Prostate gland (tissue), 2 donors: ENCODE measurements around the gene NOS2. TPM values are rescaled to one million over a fixed set of nuclear protein-coding genes. Genes with fewer than 3 reads are reported as not detected.

Experiments used
- DNase-seq: peaks from one replicate; pipeline ENCODE4 v3.0.0-alpha.2; 2019; ENCODE audit warnings: low spot score
- H3K27ac ChIP-seq, 2 donors: fragments of 200-600 bp; sonication (generic); 2 replicates each; pipeline ENCODE4 v1.5.1; 2017 to 2019
- H3K27me3 ChIP-seq: fragments of 200-600 bp; sonication (generic); replicated peaks from 2 replicates; pipeline ENCODE4 v1.5.1; 2019; ENCODE audit not compliant: insufficient read depth
- H3K36me3 ChIP-seq, 2 donors: fragments of 200-600 bp; sonication (generic); 1 replicate in 1 of 2; 2 replicates in 1 of 2; pipeline versions ENCODE4 v1.5.1 to v1.8.1; 2017 to 2019
- H3K4me1 ChIP-seq: fragments of 200-600 bp; sonication (generic); replicated peaks from 2 replicates; pipeline ENCODE4 v1.5.1; 2019
- H3K4me3 ChIP-seq, 2 donors: fragments of 200-600 bp; sonication (generic); 2 replicates each; pipeline ENCODE4 v1.5.1; 2017 to 2019
- H3K9me3 ChIP-seq: fragments of 200-600 bp; sonication (generic); 2 replicates; pipeline ENCODE4 v1.5.1; 2017
- POLR2A ChIP-seq: fragments of 450-650 bp; IDR thresholded peaks from one replicate; pipeline ENCODE4 v1.6.1; 2016; ENCODE audit warnings: antibody characterized with exemption, mild to moderate bottlenecking
- POLR2AphosphoS5 ChIP-seq: sonication (generic); formaldehyde crosslinking; IDR thresholded peaks from one replicate; pipeline ENCODE4 v1.6.1; 2017; ENCODE audit warnings: antibody characterized with exemption
- WGBS: methylation state at CpG from one replicate; pipeline ENCODE4 v1.1.5; 2018; 5-methylcytosine and 5-hydroxymethylcytosine counted together
- intact Hi-C: fragments of 100-400 bp; cut with DNase I; formaldehyde crosslinking; loops from one replicate; pipeline ENCODE4 v1.14.2; 2022
- total RNA-seq, 2 donors: library from RNA; depleted of rRNA; stranded (reverse); fragments of >200 nt; gene quantifications; one replicate each; pipeline ENCODE4 v1.1.0, GENCODE V29; 2016
- TF ChIP-seq, protein P1 (sequence below), 4 experiments: fragments of 200-600 bp in 2 of 4; fragments of 450-650 bp in 2 of 4; sonication (generic) in 2 of 4; IDR thresholded peaks; 1 replicate in 3 of 4; 2 replicates in 1 of 4; pipeline ENCODE4 v1.5.1; 2016 to 2019; ENCODE audit warnings: antibody characterized with exemption in 4 of 4, mild to moderate bottlenecking in 2 of 4, moderate library complexity in 2 of 4

Gene NOS2
- total RNA-seq, 2 donors from 2014 or later = 0.55 to 1.4 TPM

DNA sequence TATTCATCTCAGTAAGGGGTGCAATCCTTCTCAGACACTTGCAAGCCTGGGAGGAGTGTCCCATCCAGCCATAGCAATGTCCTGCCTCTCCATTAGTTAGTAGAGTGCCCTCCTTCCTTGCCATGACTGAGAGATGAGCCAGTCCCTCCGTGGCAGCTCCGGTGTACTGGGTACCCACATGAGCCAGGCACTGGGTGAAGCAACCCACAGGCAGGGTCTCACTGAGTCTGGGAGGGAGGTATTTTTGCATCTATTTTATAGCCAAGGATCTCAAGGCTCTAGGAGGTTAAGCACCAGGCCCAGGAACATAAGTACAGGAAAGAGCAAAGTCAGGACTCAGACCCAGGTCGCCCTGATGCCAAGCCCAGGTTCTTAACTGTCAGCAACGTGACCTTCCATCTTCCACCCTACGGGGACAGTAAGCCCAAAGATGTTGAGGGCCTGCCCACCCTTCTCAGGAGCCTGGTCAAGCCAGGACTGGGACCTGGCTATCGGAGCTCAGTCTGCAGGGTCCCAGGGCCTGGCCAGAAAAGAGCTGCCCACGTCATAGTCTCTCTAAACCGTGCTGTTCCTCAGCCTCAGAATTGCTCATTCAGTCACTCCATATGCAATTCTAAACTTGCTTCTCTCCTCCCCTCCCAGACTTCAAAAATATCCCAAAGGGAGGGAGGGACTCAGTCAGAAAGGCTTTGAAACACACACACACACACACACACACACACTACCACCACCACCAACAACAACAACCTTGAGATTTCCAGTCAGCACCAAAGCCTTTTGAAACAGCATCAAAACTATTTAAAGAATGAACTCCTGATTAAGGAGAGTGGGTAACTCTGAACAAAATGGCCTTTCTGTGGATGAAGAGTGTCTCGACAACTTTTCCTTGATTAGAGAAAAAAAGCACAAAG is 16.6 kb downstream of the NOS2 start:
- H3K27ac ChIP-seq = no peak overlapping the region
- no peak for DNase-seq
- WGBS = 77% methylated on average over 9 of the region's 9 CpGs
- intact Hi-C loops = no loop called here
- TF ChIP-seq POLR2A = no peak
- TF ChIP-seq, protein P1, sequence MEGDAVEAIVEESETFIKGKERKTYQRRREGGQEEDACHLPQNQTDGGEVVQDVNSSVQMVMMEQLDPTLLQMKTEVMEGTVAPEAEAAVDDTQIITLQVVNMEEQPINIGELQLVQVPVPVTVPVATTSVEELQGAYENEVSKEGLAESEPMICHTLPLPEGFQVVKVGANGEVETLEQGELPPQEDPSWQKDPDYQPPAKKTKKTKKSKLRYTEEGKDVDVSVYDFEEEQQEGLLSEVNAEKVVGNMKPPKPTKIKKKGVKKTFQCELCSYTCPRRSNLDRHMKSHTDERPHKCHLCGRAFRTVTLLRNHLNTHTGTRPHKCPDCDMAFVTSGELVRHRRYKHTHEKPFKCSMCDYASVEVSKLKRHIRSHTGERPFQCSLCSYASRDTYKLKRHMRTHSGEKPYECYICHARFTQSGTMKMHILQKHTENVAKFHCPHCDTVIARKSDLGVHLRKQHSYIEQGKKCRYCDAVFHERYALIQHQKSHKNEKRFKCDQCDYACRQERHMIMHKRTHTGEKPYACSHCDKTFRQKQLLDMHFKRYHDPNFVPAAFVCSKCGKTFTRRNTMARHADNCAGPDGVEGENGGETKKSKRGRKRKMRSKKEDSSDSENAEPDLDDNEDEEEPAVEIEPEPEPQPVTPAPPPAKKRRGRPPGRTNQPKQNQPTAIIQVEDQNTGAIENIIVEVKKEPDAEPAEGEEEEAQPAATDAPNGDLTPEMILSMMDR (IDR thresholded peaks at IDR 0.05) = no peak
- TF ChIP-seq POLR2AphosphoS5 = no peak
- no peaks in the 10 kb centered on the region for H3K36me3 ChIP-seq
- H3K4me3 ChIP-seq = no peak overlapping the region
- no peaks in the 10 kb centered on the region for H3K4me1 ChIP-seq
- no peaks in the 10 kb centered on the region for H3K27me3 ChIP-seq
- no peaks in the 10 kb centered on the region for H3K9me3 ChIP-seq

DNA sequence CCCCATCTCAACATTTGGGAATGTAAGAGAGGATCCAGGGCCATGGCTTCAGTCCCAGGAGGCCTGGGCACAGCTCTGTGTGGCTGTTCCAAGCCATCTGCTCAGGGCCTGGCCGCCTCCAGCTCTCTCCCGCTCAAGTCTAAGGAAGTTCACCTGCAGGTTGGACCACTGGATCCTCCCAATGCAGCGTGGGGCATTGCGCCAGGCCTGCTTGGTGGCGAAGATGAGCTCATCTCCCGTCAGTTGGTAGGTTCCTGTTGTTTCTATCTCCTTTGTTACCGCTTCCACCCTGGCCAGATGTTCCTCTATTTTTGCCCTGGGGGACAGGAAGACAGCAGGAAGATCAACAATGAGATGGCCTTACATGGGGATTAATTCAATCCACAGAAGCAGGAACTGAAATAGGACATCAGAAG is 17.5 kb downstream of the NOS2 start:
- H3K9me3 ChIP-seq = no peaks in the 10 kb centered on the region
- no peaks in the 10 kb centered on the region for H3K27me3 ChIP-seq
- H3K4me3 ChIP-seq = no peak overlapping the region
- H3K27ac ChIP-seq = no peak overlapping the region
- TF ChIP-seq, protein P1 (IDR thresholded peaks at IDR 0.05) = no peak
- no peak for TF ChIP-seq POLR2A
- no peak for TF ChIP-seq POLR2AphosphoS5
- H3K4me1 ChIP-seq = no peaks in the 10 kb centered on the region
- WGBS = 85% methylated on average over 7 of the region's 7 CpGs
- no peaks in the 10 kb centered on the region for H3K36me3 ChIP-seq
- intact Hi-C loops = no loop called here
- no peak for DNase-seq

DNA sequence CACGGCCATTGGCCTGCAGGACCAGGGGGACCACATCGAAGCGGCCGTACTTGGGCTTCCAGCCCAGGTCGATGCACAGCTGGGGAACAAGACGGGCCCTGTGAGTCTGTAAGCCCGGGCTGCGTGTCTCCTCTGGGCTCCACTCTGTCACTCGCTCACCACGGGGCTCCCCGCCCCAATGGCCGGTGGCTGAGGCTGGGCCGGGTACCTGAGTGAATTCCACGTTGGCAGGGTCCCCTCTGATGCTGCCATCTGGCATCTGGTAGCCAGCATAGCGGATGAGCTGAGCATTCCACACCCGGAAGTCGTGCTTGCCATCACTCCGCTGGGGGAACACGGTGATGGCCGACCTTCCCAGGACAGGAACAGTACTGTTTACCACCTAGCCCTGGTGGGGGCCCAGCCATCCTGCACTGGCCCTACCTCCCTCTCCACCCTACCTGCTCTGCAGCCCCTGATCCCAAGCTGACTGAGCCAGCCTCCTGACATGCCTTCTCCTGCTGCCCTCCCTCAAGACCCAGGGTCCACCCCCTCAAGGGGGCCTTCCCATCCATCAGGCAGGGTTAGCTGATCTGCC is 19.4 kb downstream of the NOS2 start:
- no peaks in the 10 kb centered on the region for H3K9me3 ChIP-seq
- no peak for DNase-seq
- H3K4me3 ChIP-seq = no peak overlapping the region
- no peaks in the 10 kb centered on the region for H3K4me1 ChIP-seq
- H3K36me3 ChIP-seq = no peaks in the 10 kb centered on the region
- H3K27me3 ChIP-seq = no peaks in the 10 kb centered on the region
- H3K27ac ChIP-seq = no peak overlapping the region
- 89% methylated on average over 20 of the region's 20 CpGs for WGBS
- no peak for TF ChIP-seq POLR2AphosphoS5
- TF ChIP-seq, protein P1 (IDR thresholded peaks at IDR 0.05) = no peak
- no peak for TF ChIP-seq POLR2A
- intact Hi-C loops = no loop called here

DNA sequence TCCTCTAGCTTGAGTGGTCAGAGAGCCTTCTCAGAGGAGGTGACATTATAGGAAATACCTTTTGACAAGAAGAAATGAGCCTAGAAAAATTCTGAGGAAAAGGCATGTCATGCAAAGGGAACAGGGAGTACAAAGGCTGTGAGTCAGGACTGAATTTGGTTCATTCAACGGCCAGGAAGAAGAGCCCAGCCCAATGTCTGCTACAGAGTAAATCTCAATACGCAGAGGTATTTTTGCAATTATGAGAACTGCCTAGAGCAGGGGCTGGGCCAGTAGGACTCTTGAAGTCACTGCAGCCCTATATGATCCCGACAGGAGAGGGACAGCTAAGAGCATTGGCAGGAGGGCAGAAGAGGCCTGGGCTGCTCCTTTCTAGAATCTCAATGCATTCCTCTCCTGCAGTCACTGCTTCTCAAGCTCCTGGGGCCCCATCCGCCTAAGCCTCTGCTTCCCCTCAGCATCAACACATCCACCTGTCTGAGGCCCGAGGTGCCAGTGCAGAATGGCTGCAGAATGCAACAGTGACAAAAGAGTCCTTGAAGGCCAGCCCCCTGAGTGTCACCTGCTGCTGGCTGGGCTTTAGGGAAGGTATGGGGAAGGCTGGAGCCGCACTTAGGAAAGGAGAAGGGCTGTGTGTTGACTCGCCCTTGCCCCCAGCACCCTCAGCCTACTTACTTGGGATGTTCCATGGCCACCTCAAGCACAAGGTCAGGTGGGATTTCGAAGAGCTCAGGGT is 20.1 kb downstream of the NOS2 start:
- Histone ChIP-seq H3K4me3 (no peak overlapping the region), H3K9me3 (no peaks in the 10 kb centered on the region), H3K4me1 (no peaks in the 10 kb centered on the region), H3K27ac (no peak overlapping the region), H3K27me3 (no peaks in the 10 kb centered on the region), H3K36me3 (no peaks in the 10 kb centered on the region)
- intact Hi-C loops = no loop called here
- 84% methylated on average over 8 of the region's 8 CpGs for WGBS
- no peak for DNase-seq
- TF ChIP-seq, protein P1 (IDR thresholded peaks at IDR 0.05) = no peak
- TF ChIP-seq POLR2AphosphoS5 = no peak
- TF ChIP-seq POLR2A = no peak
